DOHH2 (cell line): Measurements from ENCODE around the gene STK25.

Experiments
- H3F3A ChIP-seq: fragments of 200-600 bp; sonication (generic), shearing (Covaris generic); 2 replicates; pipeline ENCODE4 v1.6.0; 2016; ENCODE audit warnings: antibody characterized with exemption, mild to moderate bottlenecking; ENCODE audit not compliant: control insufficient read depth, insufficient read depth
- H3K27ac ChIP-seq: fragments of 200-600 bp; sonication (generic); 2 replicates; pipeline ENCODE4 v1.5.1; 2014; ENCODE audit warnings: low read depth, mild to moderate bottlenecking, low read length, moderate library complexity
- H3K27me3 ChIP-seq: fragments of 200-600 bp; sonication (generic); 2 replicates; pipeline ENCODE4 v1.6.1; 2014; ENCODE audit warnings: mild to moderate bottlenecking, low read length, mixed read lengths; ENCODE audit not compliant: control insufficient read depth
- H3K36me3 ChIP-seq: fragments of 200-600 bp; sonication (generic); 2 replicates; pipeline ENCODE4 v1.6.1; 2014; ENCODE audit warnings: mild to moderate bottlenecking, low read length, moderate library complexity, mixed read lengths; ENCODE audit not compliant: control insufficient read depth
- H3K4me1 ChIP-seq: fragments of 200-600 bp; sonication (generic); 2 replicates; pipeline ENCODE4 v1.6.1; 2014; ENCODE audit warnings: mild to moderate bottlenecking, low read length, mixed read lengths; ENCODE audit not compliant: control insufficient read depth
- H3K4me2 ChIP-seq: fragments of 200-600 bp; sonication (generic); 2 replicates; pipeline ENCODE4 v1.6.0; 2014; ENCODE audit warnings: mild to moderate bottlenecking, low read length, moderate library complexity
- H3K4me3 ChIP-seq: fragments of 200-600 bp; sonication (generic); 2 replicates; pipeline ENCODE4 v1.5.1; 2014; ENCODE audit warnings: mild to moderate bottlenecking, low read length, mixed read lengths
- H3K79me2 ChIP-seq: fragments of 200-600 bp; sonication (generic); 2 replicates; pipeline ENCODE4 v1.6.1; 2014; ENCODE audit warnings: mild to moderate bottlenecking, low read length, mixed read lengths; ENCODE audit not compliant: control insufficient read depth
- H3K9me2 ChIP-seq: fragments of 200-600 bp; sonication (generic); replicated peaks from 2 replicates; pipeline ENCODE4 v1.6.1; 2014; ENCODE audit warnings: mild to moderate bottlenecking, low read length, mixed read lengths; ENCODE audit not compliant: control insufficient read depth
- H3K9me3 ChIP-seq: fragments of 200-600 bp; sonication (generic); 2 replicates; pipeline ENCODE4 v1.6.1; 2014; ENCODE audit warnings: antibody characterized with exemption, low read length, mixed read lengths; ENCODE audit not compliant: control insufficient read depth, insufficient read depth
- H4K20me1 ChIP-seq: fragments of 200-600 bp; sonication (generic); 2 replicates; pipeline ENCODE4 v1.6.0; 2014; ENCODE audit warnings: low read depth, mild to moderate bottlenecking, antibody characterized with exemption, low read length, moderate library complexity; ENCODE audit not compliant: control insufficient read depth, insufficient read depth
- EZH2phosphoT487 ChIP-seq: fragments of 200-600 bp; sonication (generic); IDR thresholded peaks from 2 replicates; pipeline ENCODE4 v1.6.1; 2017; ENCODE audit warnings: borderline replicate concordance, mild to moderate bottlenecking, antibody characterized with exemption, low read length, moderate library complexity, mixed read lengths
- TF ChIP-seq, protein P1 (sequence below): fragments of 200-600 bp; sonication (generic); IDR thresholded peaks from one replicate; pipeline ENCODE4 v1.5.1; 2014; ENCODE audit warnings: antibody characterized with exemption, mild to moderate bottlenecking, low read depth, low read length; ENCODE audit not compliant: poor library complexity, severe bottlenecking

Gene STK25

DNA sequence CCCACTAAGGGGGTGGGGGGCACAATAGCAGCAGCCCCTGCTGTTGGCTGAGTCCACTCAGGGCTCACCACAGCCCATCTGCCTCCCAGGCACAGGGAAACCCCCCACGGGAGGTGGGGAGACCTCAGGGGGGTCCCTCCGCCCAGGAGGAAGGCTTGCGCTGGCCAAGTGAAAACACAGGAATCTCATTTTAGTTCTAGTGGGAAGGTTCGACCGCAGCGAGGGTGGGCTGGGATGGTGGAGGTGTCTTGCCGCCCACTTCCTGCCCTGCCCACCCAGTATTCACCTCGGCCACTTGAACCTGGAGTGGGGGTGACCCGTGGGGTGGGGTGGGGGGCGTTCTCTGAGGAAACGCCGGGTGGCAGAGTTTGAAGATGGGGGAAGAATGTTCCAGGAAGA lies 43.2 kb upstream of the STK25 start:
- no peaks in the 10 kb centered on the region for H4K20me1 ChIP-seq
- H3K79me2 ChIP-seq = no peaks in the 10 kb centered on the region
- peaks cover 8% of the 10 kb centered on the region for H3K4me1 ChIP-seq
- TF ChIP-seq EZH2phosphoT487 = no peak
- TF ChIP-seq, protein P1, sequence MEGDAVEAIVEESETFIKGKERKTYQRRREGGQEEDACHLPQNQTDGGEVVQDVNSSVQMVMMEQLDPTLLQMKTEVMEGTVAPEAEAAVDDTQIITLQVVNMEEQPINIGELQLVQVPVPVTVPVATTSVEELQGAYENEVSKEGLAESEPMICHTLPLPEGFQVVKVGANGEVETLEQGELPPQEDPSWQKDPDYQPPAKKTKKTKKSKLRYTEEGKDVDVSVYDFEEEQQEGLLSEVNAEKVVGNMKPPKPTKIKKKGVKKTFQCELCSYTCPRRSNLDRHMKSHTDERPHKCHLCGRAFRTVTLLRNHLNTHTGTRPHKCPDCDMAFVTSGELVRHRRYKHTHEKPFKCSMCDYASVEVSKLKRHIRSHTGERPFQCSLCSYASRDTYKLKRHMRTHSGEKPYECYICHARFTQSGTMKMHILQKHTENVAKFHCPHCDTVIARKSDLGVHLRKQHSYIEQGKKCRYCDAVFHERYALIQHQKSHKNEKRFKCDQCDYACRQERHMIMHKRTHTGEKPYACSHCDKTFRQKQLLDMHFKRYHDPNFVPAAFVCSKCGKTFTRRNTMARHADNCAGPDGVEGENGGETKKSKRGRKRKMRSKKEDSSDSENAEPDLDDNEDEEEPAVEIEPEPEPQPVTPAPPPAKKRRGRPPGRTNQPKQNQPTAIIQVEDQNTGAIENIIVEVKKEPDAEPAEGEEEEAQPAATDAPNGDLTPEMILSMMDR = no peak
- no peaks in the 10 kb centered on the region; the same call in 1 of the 2 replicates for H3F3A ChIP-seq
- no peak overlapping the region for H3K27ac ChIP-seq
- H3K4me3 ChIP-seq = no peak overlapping the region
- H3K9me2 ChIP-seq = no peaks in the 10 kb centered on the region
- no peaks in the 10 kb centered on the region for H3K36me3 ChIP-seq
- H3K27me3 ChIP-seq = peaks cover 13% of the 10 kb centered on the region
- H3K9me3 ChIP-seq = no peaks in the 10 kb centered on the region
- H3K4me2 ChIP-seq = no peak overlapping the region

DNA sequence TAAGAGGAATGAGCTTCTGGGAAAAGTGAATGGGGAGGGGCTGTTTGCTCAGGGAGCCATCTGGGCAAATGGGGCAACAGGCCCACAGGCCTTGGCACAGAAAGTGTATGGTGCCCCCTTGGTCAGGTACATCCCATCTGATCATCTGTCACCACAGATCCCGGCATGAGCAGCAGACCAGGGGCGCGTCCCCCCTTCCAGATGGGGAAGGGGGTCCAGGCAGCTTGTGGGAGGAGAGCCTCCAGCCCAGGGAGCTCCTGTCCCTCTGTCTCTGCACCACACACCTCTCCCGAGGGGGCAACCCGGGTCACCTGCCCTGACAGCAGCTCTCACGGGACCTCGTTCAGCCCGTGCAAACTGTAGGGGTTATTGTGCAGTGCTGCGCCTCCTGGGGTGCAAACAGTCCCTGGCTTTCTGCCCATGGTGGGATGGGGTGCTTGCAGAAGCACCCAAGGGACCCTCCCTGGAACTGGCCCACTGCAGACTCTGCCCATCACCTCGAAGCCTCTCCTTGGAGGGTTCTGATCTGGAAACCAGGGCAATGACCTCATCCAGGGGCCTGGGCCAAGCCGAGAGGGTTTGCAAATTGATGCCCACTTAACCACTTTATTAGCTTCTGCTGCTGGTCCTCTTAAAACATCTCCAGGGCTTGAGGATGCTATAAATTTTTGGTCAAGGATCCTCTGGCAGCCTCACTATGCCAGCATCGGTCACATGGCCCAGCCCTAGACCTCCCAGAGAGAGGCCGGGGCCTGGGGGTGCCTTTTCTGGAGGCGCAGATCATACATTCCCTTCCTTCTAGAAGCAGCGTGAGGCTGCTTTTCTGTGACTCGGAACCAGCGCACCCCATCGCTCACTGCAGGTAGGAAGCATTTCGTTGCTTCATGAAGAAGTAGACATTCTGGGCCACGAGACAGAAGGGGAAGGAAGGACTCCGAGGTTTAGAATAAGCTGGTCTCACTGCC lies 42.5 kb upstream of the STK25 start:
- no peaks in the 10 kb centered on the region for H3K79me2 ChIP-seq
- no peaks in the 10 kb centered on the region for H3F3A ChIP-seq
- H3K9me2 ChIP-seq = no peaks in the 10 kb centered on the region
- TF ChIP-seq EZH2phosphoT487 = no peak
- TF ChIP-seq, protein P1 = no peak
- H3K4me1 ChIP-seq = peaks cover 6% of the 10 kb centered on the region
- H3K4me3 ChIP-seq = no peak overlapping the region
- no peak overlapping the region for H3K4me2 ChIP-seq
- no peak overlapping the region for H3K27ac ChIP-seq
- H3K36me3 ChIP-seq = no peaks in the 10 kb centered on the region
- H3K9me3 ChIP-seq = no peaks in the 10 kb centered on the region
- peaks cover 18% of the 10 kb centered on the region for H3K27me3 ChIP-seq
- H4K20me1 ChIP-seq = no peaks in the 10 kb centered on the region

DNA sequence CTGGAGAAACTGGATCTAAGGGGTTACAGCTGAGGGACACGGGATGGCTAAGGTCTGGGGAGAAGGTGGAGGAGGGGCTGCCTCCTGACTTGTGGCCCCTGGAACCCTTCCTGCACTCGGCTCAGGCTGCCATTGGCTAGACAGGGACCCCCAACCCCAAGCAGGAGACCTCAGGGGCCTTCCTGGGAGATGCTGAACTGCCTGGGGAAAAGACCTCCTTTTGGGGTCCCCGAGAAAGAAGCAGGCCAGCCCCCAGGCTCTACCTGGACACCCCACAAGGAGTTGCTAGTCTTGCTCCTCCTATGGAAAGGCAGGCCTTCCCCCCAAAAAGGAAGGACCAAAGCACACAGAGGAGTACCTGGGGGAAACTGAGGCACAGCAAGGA lies 40.1 kb upstream of the STK25 start:
- Histone ChIP-seq H3K27me3 (peaks cover 18% of the 10 kb centered on the region), H3K9me3 (no peaks in the 10 kb centered on the region), H3K4me1 (no peaks in the 10 kb centered on the region), H4K20me1 (no peaks in the 10 kb centered on the region), H3K4me3 (no peak overlapping the region), H3K4me2 (no peak overlapping the region), H3K36me3 (no peaks in the 10 kb centered on the region), H3F3A (no peaks in the 10 kb centered on the region), H3K79me2 (no peaks in the 10 kb centered on the region), H3K9me2 (no peaks in the 10 kb centered on the region), H3K27ac (no peak overlapping the region)
- TF ChIP-seq, protein P1 = no peak
